Neuron (in vitro differentiated cells): ENCODE measurements around the gene ESRRA.

Source experiments
- H2AFZ ChIP-seq: one replicate; pipeline ENCODE4 v1.6.1; 2013; ENCODE audit warnings: low read depth, mild to moderate bottlenecking, inconsistent platforms, low read length, moderate library complexity
- H3K27me3 ChIP-seq: one replicate; pipeline ENCODE4 v1.6.1; 2013; ENCODE audit warnings: low read length; ENCODE audit not compliant: insufficient read depth
- H3K36me3 ChIP-seq: one replicate; pipeline ENCODE4 v1.6.1; 2013; ENCODE audit warnings: low read length; ENCODE audit not compliant: insufficient read depth
- H3K4me1 ChIP-seq: one replicate; pipeline ENCODE4 v1.6.1; 2013; ENCODE audit warnings: low read length; ENCODE audit not compliant: insufficient read depth
- H3K4me3 ChIP-seq: 2 replicates; pipeline ENCODE4 v1.5.1; 2013; ENCODE audit warnings: mild to moderate bottlenecking, low read length, moderate library complexity
- H3K9me3 ChIP-seq: one replicate; pipeline ENCODE4 v1.6.1; 2013; ENCODE audit warnings: low read length

The ESRRA gene

GRCh38 chr11:64360448-64360921 lies 55.2 kb downstream of the ESRRA start:
- no peak overlapping the region for H2AFZ ChIP-seq
- H3K4me1 ChIP-seq, result peaks cover 23% of the 10 kb centered on the region
- H3K4me3 ChIP-seq, result no peak overlapping the region
- H3K9me3 ChIP-seq, result no peaks in the 10 kb centered on the region
- H3K36me3 ChIP-seq, result peaks cover 34% of the 10 kb centered on the region
- H3K27me3 ChIP-seq, result no peaks in the 10 kb centered on the region

- Histone ChIP-seq H3K36me3 (peaks cover 42% of the 10 kb centered on the region), H2AFZ (no peak overlapping the region), H3K9me3 (no peaks in the 10 kb centered on the region), H3K27me3 (no peaks in the 10 kb centered on the region), H3K4me3 (no peak overlapping the region), H3K4me1 (peaks cover 22% of the 10 kb centered on the region)
Observed at GRCh38 chr11:64361659-64362058, 56.3 kb downstream of the ESRRA start.

GRCh38 chr11:64362339-64362738 lies 57.0 kb downstream of the ESRRA start:
- Histone ChIP-seq H3K36me3 (peaks cover 45% of the 10 kb centered on the region), H3K4me1 (peaks cover 22% of the 10 kb centered on the region), H3K27me3 (no peaks in the 10 kb centered on the region), H2AFZ (no peak overlapping the region), H3K4me3 (no peak overlapping the region), H3K9me3 (no peaks in the 10 kb centered on the region)

- peaks cover 62% of the 10 kb centered on the region for H3K36me3 ChIP-seq
Observed at GRCh38 chr11:64364435-64364834, 59.1 kb downstream of the ESRRA start.

GRCh38 chr11:64364911-64365310 lies 59.6 kb downstream of the ESRRA start:
- peaks cover 66% of the 10 kb centered on the region for H3K36me3 ChIP-seq
- peaks cover under 1% of the 10 kb centered on the region for H3K4me1 ChIP-seq
- H3K9me3 ChIP-seq, result peaks cover 3% of the 10 kb centered on the region
- H3K27me3 ChIP-seq, result no peaks in the 10 kb centered on the region
- no peak overlapping the region for H3K4me3 ChIP-seq
- H2AFZ ChIP-seq, result no peak overlapping the region

More at GRCh38 chr11:64364435-64364834, 59.1 kb downstream of the ESRRA start:
- Histone ChIP-seq H3K4me3 (no peak overlapping the region), H2AFZ (no peak overlapping the region), H3K4me1 (peaks cover 5% of the 10 kb centered on the region), H3K9me3 (peaks cover 3% of the 10 kb centered on the region), H3K27me3 (no peaks in the 10 kb centered on the region)
